ENCODE data around the gene KPNA5.
"Not testable (repeated sequence)": the region's sequence is repeated elsewhere in the genome, so short reads cannot be mapped to it uniquely, and the experiment has no call there.

KPNA5 gene

GRCh38 chr6:116680880-116681672, at the start of gene KPNA5:
Gene KPNA5 (plus strand): TSS chr6:116681211. CDS start chr6:116681335, 124 bp downstream.
- H3K9me3 ChIP-seq (ENCODE audit: insufficient read depth, low read depth, low read length): no peaks in the 10 kb centered on the region

GRCh38 chr6:116631379-116631990, 49.5 kb upstream of the KPNA5 start:
- Histone ChIP-seq H3K9me3 (ENCODE audit: insufficient read depth, low read depth, low read length) (no peaks in the 10 kb centered on the region), H3K4me3 (ENCODE audit: low read length) (no peak overlapping the region), H3K4me1 (ENCODE audit: insufficient read depth, low read length) (no peaks in the 10 kb centered on the region), H3K9ac (ENCODE audit: low read depth, low read length) (no peak overlapping the region), H3K27me3 (ENCODE audit: insufficient read depth, low read length) (no peaks in the 10 kb centered on the region), H3K27ac (ENCODE audit: low read length) (no peak overlapping the region), H3K36me3 (ENCODE audit: insufficient read depth, low read depth, low read length) (peaks cover 4% of the 10 kb centered on the region; the same call in 1 of the 2 replicates)

More at GRCh38 chr6:116680880-116681672, at the start of gene KPNA5:
- peaks cover 10% of the 10 kb centered on the region; the same call in 1 of the 2 replicates for H3K36me3 ChIP-seq (ENCODE audit: insufficient read depth, low read depth, low read length)
- H3K4me1 ChIP-seq (ENCODE audit: insufficient read depth, low read length): no peaks in the 10 kb centered on the region; the same call in 1 of the 2 replicates
- peak within 1 kb of the TSS; percentile 90 for H3K4me3 ChIP-seq (ENCODE audit: low read length)
- H3K27me3 ChIP-seq (ENCODE audit: insufficient read depth, low read length): no peaks in the 10 kb centered on the region
- H3K9ac ChIP-seq (ENCODE audit: low read depth, low read length): peak within 1 kb of the TSS; percentile 97
- H3K27ac ChIP-seq (ENCODE audit: low read length): no peak within 1 kb of the TSS

GRCh38 chr6:116633685-116634084, 47.3 kb upstream of the KPNA5 start:
- peaks cover 9% of the 10 kb centered on the region; the same call in 1 of the 2 replicates for H3K36me3 ChIP-seq (ENCODE audit: insufficient read depth, low read depth, low read length)
- no peaks in the 10 kb centered on the region for H3K4me1 ChIP-seq (ENCODE audit: insufficient read depth, low read length)
- H3K9me3 ChIP-seq (ENCODE audit: insufficient read depth, low read depth, low read length): peaks cover 6% of the 10 kb centered on the region; the same call in 1 of the 2 replicates
- no peak overlapping the region for H3K4me3 ChIP-seq (ENCODE audit: low read length)
- H3K27ac ChIP-seq (ENCODE audit: low read length): no peak overlapping the region
- H3K9ac ChIP-seq (ENCODE audit: low read depth, low read length): no peak overlapping the region
- no peaks in the 10 kb centered on the region for H3K27me3 ChIP-seq (ENCODE audit: insufficient read depth, low read length)

GRCh38 chr6:116648156-116648555, 32.9 kb upstream of the KPNA5 start:
- Histone ChIP-seq H3K27me3 (ENCODE audit: insufficient read depth, low read length) (no peaks in the 10 kb centered on the region), H3K4me3 (ENCODE audit: low read length) (no peak overlapping the region), H3K4me1 (ENCODE audit: insufficient read depth, low read length) (no peaks in the 10 kb centered on the region), H3K36me3 (ENCODE audit: insufficient read depth, low read depth, low read length) (peaks cover 40% of the 10 kb centered on the region), H3K9ac (ENCODE audit: low read depth, low read length) (no peak overlapping the region), H3K9me3 (ENCODE audit: insufficient read depth, low read depth, low read length) (no peaks in the 10 kb centered on the region), H3K27ac (ENCODE audit: low read length) (no peak overlapping the region)

GRCh38 chr6:116649129-116649528, 31.9 kb upstream of the KPNA5 start:
- Histone ChIP-seq H3K4me1 (ENCODE audit: insufficient read depth, low read length) (no peaks in the 10 kb centered on the region), H3K4me3 (ENCODE audit: low read length) (no peak overlapping the region), H3K9ac (ENCODE audit: low read depth, low read length) (no peak overlapping the region), H3K9me3 (ENCODE audit: insufficient read depth, low read depth, low read length) (no peaks in the 10 kb centered on the region), H3K36me3 (ENCODE audit: insufficient read depth, low read depth, low read length) (peaks cover 40% of the 10 kb centered on the region), H3K27me3 (ENCODE audit: insufficient read depth, low read length) (no peaks in the 10 kb centered on the region), H3K27ac (ENCODE audit: low read length) (no peak overlapping the region)

- H3K4me1 ChIP-seq (ENCODE audit: insufficient read depth, low read length): no peaks in the 10 kb centered on the region
- H3K9me3 ChIP-seq (ENCODE audit: insufficient read depth, low read depth, low read length): no peaks in the 10 kb centered on the region
- H3K36me3 ChIP-seq (ENCODE audit: insufficient read depth, low read depth, low read length): peaks cover 49% of the 10 kb centered on the region
These were observed 29.1 kb upstream of the KPNA5 start for GRCh38 chr6:116651916-116652315.

GRCh38 chr6:116661594-116661993, 19.4 kb upstream of the KPNA5 start:
- Histone ChIP-seq H3K4me1 (ENCODE audit: insufficient read depth, low read length) (peaks cover 4% of the 10 kb centered on the region; the same call in 1 of the 2 replicates), H3K36me3 (ENCODE audit: insufficient read depth, low read depth, low read length) (peaks cover 15% of the 10 kb centered on the region), H3K27me3 (ENCODE audit: insufficient read depth, low read length) (no peaks in the 10 kb centered on the region), H3K27ac (ENCODE audit: low read length) (no peak overlapping the region), H3K9ac (ENCODE audit: low read depth, low read length) (no peak overlapping the region), H3K9me3 (ENCODE audit: insufficient read depth, low read depth, low read length) (no peaks in the 10 kb centered on the region), H3K4me3 (ENCODE audit: low read length) (no peak overlapping the region)

More at GRCh38 chr6:116651916-116652315, 29.1 kb upstream of the KPNA5 start:
- Histone ChIP-seq H3K9ac (ENCODE audit: low read depth, low read length) (no peak overlapping the region), H3K27ac (ENCODE audit: low read length) (no peak overlapping the region), H3K4me3 (ENCODE audit: low read length) (no peak overlapping the region), H3K27me3 (ENCODE audit: insufficient read depth, low read length) (no peaks in the 10 kb centered on the region)

- no peak overlapping the region for H3K27ac ChIP-seq (ENCODE audit: low read length)
These were observed 18.8 kb upstream of the KPNA5 start for GRCh38 chr6:116662202-116662601.

GRCh38 chr6:116663308-116663707, 17.7 kb upstream of the KPNA5 start:
- Histone ChIP-seq H3K36me3 (ENCODE audit: insufficient read depth, low read depth, low read length) (0 out of 2 replicates have a peak, but pooled peaks cover 5% of the 10 kb centered on the region), H3K4me1 (ENCODE audit: insufficient read depth, low read length) (peaks cover 7% of the 10 kb centered on the region; the same call in 1 of the 2 replicates), H3K4me3 (ENCODE audit: low read length) (no peak overlapping the region), H3K27me3 (ENCODE audit: insufficient read depth, low read length) (no peaks in the 10 kb centered on the region), H3K9ac (ENCODE audit: low read depth, low read length) (no peak overlapping the region), H3K27ac (ENCODE audit: low read length) (no peak overlapping the region), H3K9me3 (ENCODE audit: insufficient read depth, low read depth, low read length) (no peaks in the 10 kb centered on the region)

More at GRCh38 chr6:116662202-116662601, 18.8 kb upstream of the KPNA5 start:
- no peaks in the 10 kb centered on the region for H3K27me3 ChIP-seq (ENCODE audit: insufficient read depth, low read length)
- H3K4me1 ChIP-seq (ENCODE audit: insufficient read depth, low read length): peaks cover 7% of the 10 kb centered on the region; the same call in 1 of the 2 replicates
- no peak overlapping the region for H3K9ac ChIP-seq (ENCODE audit: low read depth, low read length)
- H3K9me3 ChIP-seq (ENCODE audit: insufficient read depth, low read depth, low read length): no peaks in the 10 kb centered on the region
- peaks cover 9% of the 10 kb centered on the region for H3K36me3 ChIP-seq (ENCODE audit: insufficient read depth, low read depth, low read length)
- H3K4me3 ChIP-seq (ENCODE audit: low read length): no peak overlapping the region

GRCh38 chr6:116664169-116664568, 16.8 kb upstream of the KPNA5 start:
- H3K4me3 ChIP-seq (ENCODE audit: low read length); H3K4me1 ChIP-seq (ENCODE audit: insufficient read depth, low read length); H3K9me3 ChIP-seq (ENCODE audit: insufficient read depth, low read depth, low read length); H3K27me3 ChIP-seq (ENCODE audit: insufficient read depth, low read length); H3K36me3 ChIP-seq (ENCODE audit: insufficient read depth, low read depth, low read length); H3K9ac ChIP-seq (ENCODE audit: low read depth, low read length); H3K27ac ChIP-seq (ENCODE audit: low read length): not testable (repeated sequence)

GRCh38 chr6:116665464-116665863, 15.5 kb upstream of the KPNA5 start:
- Histone ChIP-seq H3K4me1 (ENCODE audit: insufficient read depth, low read length) (peaks cover 7% of the 10 kb centered on the region; the same call in 1 of the 2 replicates), H3K4me3 (ENCODE audit: low read length) (no peak overlapping the region), H3K9ac (ENCODE audit: low read depth, low read length) (no peak overlapping the region), H3K36me3 (ENCODE audit: insufficient read depth, low read depth, low read length) (no peaks in the 10 kb centered on the region), H3K27me3 (ENCODE audit: insufficient read depth, low read length) (no peaks in the 10 kb centered on the region), H3K27ac (ENCODE audit: low read length) (no peak overlapping the region), H3K9me3 (ENCODE audit: insufficient read depth, low read depth, low read length) (no peaks in the 10 kb centered on the region)
